ENCODE data around the gene GREB1L.

The GREB1L gene

DNA sequence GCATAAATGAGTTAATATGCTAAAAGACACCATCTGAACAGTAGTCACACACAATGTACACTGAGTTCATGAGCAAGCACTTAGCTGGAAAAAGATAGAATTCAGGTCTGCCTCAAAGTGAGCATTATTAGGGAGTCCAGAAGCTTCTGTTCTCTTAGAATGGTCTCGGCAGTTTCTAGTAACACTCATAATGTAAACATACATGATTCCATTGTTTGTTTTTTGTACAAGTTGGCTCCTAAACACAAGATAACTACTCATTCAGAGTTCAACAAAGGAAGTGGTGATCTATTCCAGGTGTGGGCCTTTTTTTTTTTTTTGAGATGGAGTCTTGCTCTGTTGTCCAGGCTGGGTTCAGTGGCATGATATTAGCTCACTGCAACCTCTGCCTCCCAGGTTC is 292.3 kb downstream of the GREB1L start:
- DNase-seq (ENCODE audit: insufficient read length, low spot score) (no peak), FAIRE-seq (no peak)
- TF ChIP-seq POU2F2 (IDR thresholded peaks at IDR 0.05; ENCODE audit: low read depth, low read length) (no peak), SPI1 (IDR thresholded peaks at IDR 0.05; ENCODE audit: low read depth, low read length) (no peak), POLR2AphosphoS5 (IDR thresholded peaks at IDR 0.05; ENCODE audit: low read depth, low read length) (no peak), TAF1 (IDR thresholded peaks at IDR 0.05; ENCODE audit: low read depth, low read length) (no peak), PAX5 (IDR thresholded peaks at IDR 0.05; ENCODE audit: insufficient read depth, low read length, severe bottlenecking) (no peak), POLR2A (IDR thresholded peaks at IDR 0.05; ENCODE audit: low read depth, low read length) (no peak)

DNA sequence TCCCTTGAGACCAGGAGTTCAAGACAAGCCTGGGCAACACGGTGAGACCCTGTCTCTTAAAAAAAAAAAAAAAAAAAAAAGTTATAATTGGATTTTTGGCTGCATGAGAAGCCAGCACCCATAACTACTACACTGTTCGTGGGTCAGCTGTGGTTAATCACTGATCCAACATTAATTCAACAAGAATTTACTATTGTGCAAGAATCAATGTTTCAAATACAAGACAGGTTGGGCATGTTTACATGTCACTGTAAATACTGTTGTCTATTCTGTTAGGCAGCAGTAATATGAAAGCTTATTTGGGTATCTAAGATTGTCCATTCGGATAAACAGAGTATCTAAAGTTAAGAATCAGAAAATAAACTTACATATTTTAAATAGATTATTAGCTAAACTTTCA is 296.2 kb downstream of the GREB1L start:
- no peak for TF ChIP-seq POU2F2 (IDR thresholded peaks at IDR 0.05; ENCODE audit: low read depth, low read length)
- TF ChIP-seq POLR2AphosphoS5 (IDR thresholded peaks at IDR 0.05; ENCODE audit: low read depth, low read length), result no peak
- TF ChIP-seq SPI1 (IDR thresholded peaks at IDR 0.05; ENCODE audit: low read depth, low read length), result no peak
- TF ChIP-seq PAX5 (IDR thresholded peaks at IDR 0.05; ENCODE audit: insufficient read depth, low read length, severe bottlenecking), result no peak
- no peak for TF ChIP-seq TAF1 (IDR thresholded peaks at IDR 0.05; ENCODE audit: low read depth, low read length)
- no peak for TF ChIP-seq POLR2A (IDR thresholded peaks at IDR 0.05; ENCODE audit: low read depth, low read length)
- FAIRE-seq, result no peak
- DNase-seq (ENCODE audit: insufficient read length, low spot score), result no peak

DNA sequence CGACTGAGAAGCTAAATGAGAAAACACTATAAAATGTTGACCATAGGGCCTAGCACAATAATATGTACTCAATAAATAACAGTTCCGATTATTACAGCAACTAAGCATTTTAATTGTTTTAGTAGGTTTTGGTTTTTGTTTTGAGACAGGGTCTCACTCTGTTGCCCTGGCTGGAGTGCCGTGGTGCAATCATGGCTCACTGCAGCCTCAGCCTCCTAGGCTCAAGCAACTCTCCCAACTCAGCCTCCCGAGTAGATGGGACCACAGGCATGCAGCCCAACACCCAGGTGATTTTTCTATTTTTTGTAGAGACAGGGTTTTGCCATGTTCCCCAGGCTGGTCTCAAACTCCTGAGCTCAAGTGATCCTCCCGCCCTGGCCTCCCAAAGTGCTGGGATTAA is 304.4 kb downstream of the GREB1L start:
- DNase-seq (ENCODE audit: insufficient read length, low spot score) (no peak), FAIRE-seq (no peak)
- no peak for TF ChIP-seq POLR2AphosphoS5 (IDR thresholded peaks at IDR 0.05; ENCODE audit: low read depth, low read length)
- no peak for TF ChIP-seq TAF1 (IDR thresholded peaks at IDR 0.05; ENCODE audit: low read depth, low read length)
- TF ChIP-seq PAX5 (IDR thresholded peaks at IDR 0.05; ENCODE audit: insufficient read depth, low read length, severe bottlenecking), result no peak

DNA sequence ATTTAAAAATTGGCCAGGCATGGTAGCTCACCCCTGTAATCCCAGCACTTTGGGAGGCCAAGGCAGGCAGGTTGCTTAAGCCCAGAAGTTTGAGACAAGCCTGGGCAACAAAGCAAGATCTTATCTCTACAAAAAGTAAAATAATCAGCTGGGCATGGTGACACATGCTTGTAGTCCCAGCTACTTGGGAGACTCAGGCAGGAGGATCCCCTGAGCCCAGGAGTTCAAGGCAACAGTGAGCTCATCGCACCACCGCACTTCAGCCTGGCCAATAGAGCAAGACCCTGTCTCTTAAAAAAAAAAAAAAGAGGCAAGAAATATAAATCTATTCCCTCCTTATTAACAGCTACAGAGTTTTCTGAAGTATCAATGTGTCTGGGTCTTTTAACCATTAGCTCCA is 306.6 kb downstream of the GREB1L start:
- TF ChIP-seq PAX5 (IDR thresholded peaks at IDR 0.05; ENCODE audit: insufficient read depth, low read length, severe bottlenecking) (no peak), POLR2AphosphoS5 (IDR thresholded peaks at IDR 0.05; ENCODE audit: low read depth, low read length) (no peak), POLR2A (IDR thresholded peaks at IDR 0.05; ENCODE audit: low read depth, low read length) (no peak), POU2F2 (IDR thresholded peaks at IDR 0.05; ENCODE audit: low read depth, low read length) (no peak), SPI1 (IDR thresholded peaks at IDR 0.05; ENCODE audit: low read depth, low read length) (no peak), TAF1 (IDR thresholded peaks at IDR 0.05; ENCODE audit: low read depth, low read length) (no peak)
- FAIRE-seq (no peak), DNase-seq (ENCODE audit: insufficient read length, low spot score) (no peak)

DNA sequence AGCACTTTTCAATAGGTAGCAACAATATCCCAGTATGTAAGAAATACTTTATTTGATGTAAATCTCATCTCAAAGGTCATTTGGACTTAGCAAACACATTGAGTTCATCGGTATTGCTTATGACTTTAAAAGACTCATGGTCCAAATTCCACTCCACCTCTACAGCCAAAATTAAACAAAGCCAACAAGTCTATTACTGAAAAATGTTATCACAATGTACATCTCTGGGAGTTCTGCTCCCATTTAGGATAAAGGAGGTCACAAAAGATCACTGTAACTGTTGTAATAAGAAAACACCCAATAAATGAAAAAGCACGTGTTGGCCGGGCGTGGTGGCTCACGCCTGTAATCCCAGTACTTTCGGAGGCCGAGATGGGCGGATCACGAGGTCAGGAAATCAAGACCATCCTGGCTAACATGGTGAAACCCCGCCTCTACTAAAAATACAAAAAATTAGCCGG is 308.5 kb downstream of the GREB1L start:
- no peak for FAIRE-seq
- TF ChIP-seq POLR2AphosphoS5 (IDR thresholded peaks at IDR 0.05; ENCODE audit: low read depth, low read length) (no peak), SPI1 (IDR thresholded peaks at IDR 0.05; ENCODE audit: low read depth, low read length) (no peak)
- no peak for DNase-seq (ENCODE audit: insufficient read length, low spot score)

DNA sequence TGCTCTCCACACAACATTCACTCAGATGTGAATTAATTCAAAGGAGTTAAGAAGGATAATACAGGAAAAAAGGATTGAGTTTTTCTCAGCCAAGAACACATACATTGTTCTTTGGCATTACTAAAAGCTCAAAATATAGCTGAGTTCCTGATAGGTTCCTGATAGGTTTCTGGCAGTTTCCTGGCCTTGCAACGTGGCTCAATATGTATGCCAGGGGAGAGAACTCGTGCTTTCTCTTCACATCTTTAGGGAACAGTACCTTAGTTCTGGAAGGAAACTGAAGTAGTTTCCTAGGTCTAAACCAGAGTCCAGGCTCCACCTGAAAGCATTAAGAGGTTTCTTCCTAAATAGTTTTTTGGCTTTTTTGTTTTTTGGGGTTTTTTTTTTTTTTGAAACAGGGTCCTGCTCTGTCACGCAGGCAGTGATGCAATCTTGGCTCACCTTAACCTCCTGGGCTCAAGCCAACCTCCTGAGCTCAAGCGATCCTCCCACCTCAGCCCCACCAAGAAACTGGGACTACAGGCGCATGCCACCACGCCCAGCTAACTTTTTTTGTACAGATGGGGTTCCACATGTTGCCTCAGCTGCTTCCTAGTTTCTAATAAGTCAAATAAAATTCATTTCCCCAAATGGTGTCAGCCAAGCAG is 315.7 kb downstream of the GREB1L start:
- FAIRE-seq, result no peak
- no peak for DNase-seq (ENCODE audit: insufficient read length, low spot score)
- TF ChIP-seq PAX5 (IDR thresholded peaks at IDR 0.05; ENCODE audit: insufficient read depth, low read length, severe bottlenecking), result no peak
- TF ChIP-seq POLR2A (IDR thresholded peaks at IDR 0.05; ENCODE audit: low read depth, low read length), result no peak
- TF ChIP-seq TAF1 (IDR thresholded peaks at IDR 0.05; ENCODE audit: low read depth, low read length), result no peak
- no peak for TF ChIP-seq POLR2AphosphoS5 (IDR thresholded peaks at IDR 0.05; ENCODE audit: low read depth, low read length)
- TF ChIP-seq SPI1 (IDR thresholded peaks at IDR 0.05; ENCODE audit: low read depth, low read length), result no peak
- TF ChIP-seq POU2F2 (IDR thresholded peaks at IDR 0.05; ENCODE audit: low read depth, low read length), result no peak

DNA sequence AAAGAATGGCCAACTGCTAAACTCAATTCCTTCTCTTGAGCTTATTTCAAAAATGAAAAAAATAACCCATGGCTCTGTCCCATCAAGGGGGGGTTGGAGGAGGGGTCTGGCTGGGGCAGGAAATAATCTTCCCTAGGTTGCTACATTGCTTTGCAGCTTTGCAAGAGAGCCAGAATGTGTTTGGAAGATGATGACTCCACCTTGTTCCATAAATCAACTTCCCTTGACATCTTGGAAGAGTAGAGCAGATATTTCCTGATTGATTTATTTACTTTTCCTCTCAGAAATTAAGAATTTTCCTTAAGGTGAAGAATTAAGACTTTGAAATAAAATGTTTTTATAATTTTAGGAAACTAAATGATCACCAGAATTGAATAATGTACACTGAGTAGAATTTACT is 317.2 kb downstream of the GREB1L start:
- no peak for DNase-seq (ENCODE audit: insufficient read length, low spot score)
- FAIRE-seq, result no peak
- TF ChIP-seq SPI1 (IDR thresholded peaks at IDR 0.05; ENCODE audit: low read depth, low read length) (no peak), POLR2A (IDR thresholded peaks at IDR 0.05; ENCODE audit: low read depth, low read length) (no peak), PAX5 (IDR thresholded peaks at IDR 0.05; ENCODE audit: insufficient read depth, low read length, severe bottlenecking) (no peak), TAF1 (IDR thresholded peaks at IDR 0.05; ENCODE audit: low read depth, low read length) (no peak), POU2F2 (IDR thresholded peaks at IDR 0.05; ENCODE audit: low read depth, low read length) (no peak), POLR2AphosphoS5 (IDR thresholded peaks at IDR 0.05; ENCODE audit: low read depth, low read length) (no peak)

DNA sequence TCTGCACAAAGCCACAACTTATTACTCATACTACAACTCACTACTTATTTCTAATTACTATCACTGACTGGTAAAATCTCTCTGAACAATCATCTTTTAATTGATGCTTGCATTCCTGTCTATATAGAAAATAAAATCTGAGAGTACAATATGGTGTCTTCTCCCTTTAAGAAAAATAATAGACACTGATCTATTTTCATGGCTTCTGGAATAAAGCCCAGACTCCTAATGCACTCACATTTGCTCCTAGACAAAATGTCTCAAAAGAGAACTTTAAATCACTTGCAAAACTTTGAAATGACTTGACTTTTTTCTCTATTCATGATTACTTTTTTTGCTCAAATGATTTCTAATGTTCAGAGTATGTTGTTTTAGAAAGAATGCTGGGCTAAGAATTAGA is 329.7 kb downstream of the GREB1L start:
- FAIRE-seq, result no peak
- DNase-seq (ENCODE audit: insufficient read length, low spot score), result no peak
- TF ChIP-seq POLR2AphosphoS5 (IDR thresholded peaks at IDR 0.05; ENCODE audit: low read depth, low read length) (no peak), PAX5 (IDR thresholded peaks at IDR 0.05; ENCODE audit: insufficient read depth, low read length, severe bottlenecking) (no peak)
